ENCODE results near the gene FRMD1. TPM values are rescaled to one million over a fixed set of nuclear protein-coding genes. Genes with fewer than 3 reads are reported as not detected.
"Not testable (repeated sequence)": the region's sequence is repeated elsewhere in the genome, so short reads cannot be mapped to it uniquely, and the experiment has no call there.

FRMD1 gene
- total RNA-seq, 1 donor from 2014 or later: not detected

DNA sequence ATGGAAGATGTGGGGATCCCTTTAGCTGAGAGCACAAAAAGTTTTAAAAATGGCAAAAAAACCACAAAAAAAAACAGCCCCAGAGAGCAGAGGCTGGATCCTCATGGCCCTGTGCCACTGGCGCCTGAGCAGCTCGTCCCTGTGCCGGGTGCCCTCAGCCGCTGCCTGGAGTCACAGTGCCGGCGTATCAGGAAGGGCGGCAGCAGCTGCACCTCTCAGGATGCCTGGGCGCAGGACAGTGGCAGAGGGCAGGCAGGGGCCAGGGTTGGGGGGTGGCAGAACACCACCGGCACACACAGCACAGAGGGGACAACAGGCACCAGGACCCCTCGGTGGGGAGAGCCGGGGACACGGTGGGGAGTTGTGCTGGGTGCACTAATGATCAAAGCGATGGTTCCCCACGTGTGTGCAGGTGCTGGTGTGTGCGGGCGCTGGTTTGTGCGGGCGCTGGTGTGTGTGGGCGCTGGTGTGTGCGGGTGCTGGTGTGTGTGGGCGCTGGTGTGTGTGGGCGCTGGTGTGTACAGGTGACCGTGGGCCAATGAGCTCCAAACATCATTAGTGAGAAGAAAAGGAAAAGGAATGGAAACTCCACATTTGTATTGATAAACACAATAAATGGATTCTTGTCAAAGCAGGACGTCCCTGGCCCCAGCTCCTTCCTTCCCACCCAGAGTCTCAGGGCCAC lies 1.5 kb upstream of the FRMD1 start:
- Histone ChIP-seq H3K4me2 (ENCODE audit: low read length) (no peak overlapping the region), H4K20me1 (ENCODE audit: insufficient read depth, low read length) (no peaks in the 10 kb centered on the region), H3K4me3 (ENCODE audit: insufficient read depth, low read depth, low read length) (no peak overlapping the region), H3K36me3 (ENCODE audit: insufficient read depth, low read length) (no peaks in the 10 kb centered on the region), H3K4me1 (ENCODE audit: insufficient read depth, low read length) (no peaks in the 10 kb centered on the region), H3K9ac (ENCODE audit: low read length) (no peak overlapping the region), H2AFZ (ENCODE audit: low read depth, low read length) (no peak overlapping the region), H3K27me3 (ENCODE audit: insufficient read depth, low read length) (peaks cover 7% of the 10 kb centered on the region), H3K9me3 (ENCODE audit: insufficient read depth, low read depth, low read length) (no peaks in the 10 kb centered on the region), H3K79me2 (ENCODE audit: insufficient read depth, low read length) (no peaks in the 10 kb centered on the region), H3K27ac (ENCODE audit: low read depth, low read length) (no peak overlapping the region)
- Mint-ChIP-seq H3K4me1 (ENCODE audit: low read depth, unreplicated experiment) (peaks cover 4% of the 10 kb centered on the region), H3K27me3 (ENCODE audit: low read depth, unreplicated experiment) (peaks cover 55% of the 10 kb centered on the region), H3K36me3 (ENCODE audit: low read depth, unreplicated experiment) (no peaks in the 10 kb centered on the region), H3K4me3 (ENCODE audit: unreplicated experiment) (no peak overlapping the region), H3K27ac (ENCODE audit: unreplicated experiment) (no peak overlapping the region), H3K9me3 (ENCODE audit: unreplicated experiment) (peaks cover 3% of the 10 kb centered on the region)
- no peak for FAIRE-seq
- no peak for TF ChIP-seq CTCF (IDR thresholded peaks at IDR 0.05; ENCODE audit: insufficient read depth, low read depth, low read length)
- TF ChIP-seq EZH2 (IDR thresholded peaks at IDR 0.05; ENCODE audit: insufficient read depth, low read length): no peak
- no peak for DNase-seq (ENCODE audit: low read depth)

GRCh38 chr6:168078175-168078942 lies 653 bp downstream of the FRMD1 start:
- FAIRE-seq: no peak
- Histone ChIP-seq H3K4me2 (ENCODE audit: low read length) (no peak overlapping the region), H3K4me1 (ENCODE audit: insufficient read depth, low read length) (no peaks in the 10 kb centered on the region), H3K27me3 (ENCODE audit: insufficient read depth, low read length) (peaks cover 4% of the 10 kb centered on the region), H3K36me3 (ENCODE audit: insufficient read depth, low read length) (no peaks in the 10 kb centered on the region), H3K9ac (ENCODE audit: low read length) (no peak overlapping the region), H4K20me1 (ENCODE audit: insufficient read depth, low read length) (no peaks in the 10 kb centered on the region), H3K9me3 (ENCODE audit: insufficient read depth, low read depth, low read length) (peaks cover 7% of the 10 kb centered on the region), H3K79me2 (ENCODE audit: insufficient read depth, low read length) (no peaks in the 10 kb centered on the region), H3K4me3 (ENCODE audit: insufficient read depth, low read depth, low read length) (no peak overlapping the region), H3K27ac (ENCODE audit: low read depth, low read length) (no peak overlapping the region), H2AFZ (ENCODE audit: low read depth, low read length) (no peak overlapping the region)
- Mint-ChIP-seq H3K4me1 (ENCODE audit: low read depth, unreplicated experiment) (peaks cover 4% of the 10 kb centered on the region), H3K9me3 (ENCODE audit: unreplicated experiment) (peaks cover 3% of the 10 kb centered on the region), H3K27me3 (ENCODE audit: low read depth, unreplicated experiment) (peaks cover 51% of the 10 kb centered on the region), H3K36me3 (ENCODE audit: low read depth, unreplicated experiment) (no peaks in the 10 kb centered on the region), H3K27ac (ENCODE audit: unreplicated experiment) (no peak overlapping the region), H3K4me3 (ENCODE audit: unreplicated experiment) (no peak overlapping the region)
- TF ChIP-seq EZH2 (IDR thresholded peaks at IDR 0.05; ENCODE audit: insufficient read depth, low read length) (no peak), CTCF (IDR thresholded peaks at IDR 0.05; ENCODE audit: insufficient read depth, low read depth, low read length) (no peak)
- DNase-seq (ENCODE audit: low read depth): no peak

DNA sequence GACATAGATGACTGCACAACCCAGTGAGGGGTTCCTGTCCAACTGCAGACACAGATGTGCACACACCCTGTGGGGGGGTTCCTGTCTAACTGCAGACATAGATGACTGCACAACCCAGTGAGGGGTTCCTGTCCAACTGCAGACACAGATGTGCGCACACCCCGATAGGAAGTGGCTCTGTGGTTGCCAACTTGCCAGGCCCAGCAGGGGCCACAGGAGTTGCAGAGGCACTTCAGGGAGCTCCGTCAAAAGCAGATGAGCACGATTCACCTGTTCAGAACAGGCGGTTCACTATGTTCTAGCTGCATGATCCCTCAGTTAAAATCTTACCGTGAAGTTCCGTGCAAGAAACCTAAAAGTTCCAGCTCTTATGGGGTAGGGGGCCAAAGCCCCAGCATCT lies 1.6 kb downstream of the FRMD1 start:
- H3K4me2 ChIP-seq (ENCODE audit: low read length); H3K27ac ChIP-seq (ENCODE audit: low read depth, low read length); H4K20me1 ChIP-seq (ENCODE audit: insufficient read depth, low read length); FAIRE-seq; H3K36me3 ChIP-seq (ENCODE audit: insufficient read depth, low read length); H3K27ac Mint-ChIP-seq (ENCODE audit: unreplicated experiment); H3K4me3 Mint-ChIP-seq (ENCODE audit: unreplicated experiment); H2AFZ ChIP-seq (ENCODE audit: low read depth, low read length); H3K79me2 ChIP-seq (ENCODE audit: insufficient read depth, low read length); H3K9me3 Mint-ChIP-seq (ENCODE audit: unreplicated experiment); H3K27me3 ChIP-seq (ENCODE audit: insufficient read depth, low read length); H3K9me3 ChIP-seq (ENCODE audit: insufficient read depth, low read depth, low read length); H3K4me1 Mint-ChIP-seq (ENCODE audit: low read depth, unreplicated experiment); H3K4me3 ChIP-seq (ENCODE audit: insufficient read depth, low read depth, low read length); DNase-seq (ENCODE audit: low read depth); H3K4me1 ChIP-seq (ENCODE audit: insufficient read depth, low read length); H3K36me3 Mint-ChIP-seq (ENCODE audit: low read depth, unreplicated experiment); H3K9ac ChIP-seq (ENCODE audit: low read length): not testable (repeated sequence)
- H3K27me3 Mint-ChIP-seq (ENCODE audit: low read depth, unreplicated experiment): peaks cover 50% of the 10 kb centered on the region

Data from astrocyte (in vitro differentiated cells and primary cell).